ENCODE measurements around the gene HLCS.

Gene HLCS

GRCh38 chr21:36766511-36766910 lies 200.0 kb downstream of the HLCS start:
- no peak for DNase-seq

- DNase-seq, result no peak
These were observed 201.2 kb downstream of the HLCS start for GRCh38 chr21:36765229-36765628.

GRCh38 chr21:36763305-36763704 lies 203.2 kb downstream of the HLCS start:
- DNase-seq, result no peak

GRCh38 chr21:36762642-36763041 lies 203.8 kb downstream of the HLCS start:
- DNase-seq, result no peak

- no peak for DNase-seq
These were observed 204.8 kb downstream of the HLCS start for GRCh38 chr21:36761685-36762084.

- DNase-seq, result no peak
These were observed 207.0 kb downstream of the HLCS start for GRCh38 chr21:36759348-36760083.

- no peak for DNase-seq
These were observed 209.3 kb downstream of the HLCS start for GRCh38 chr21:36757196-36757595.

GRCh38 chr21:36756527-36756926 lies 209.9 kb downstream of the HLCS start:
- DNase-seq, result no peak

- no peak for DNase-seq
These were observed 212.1 kb downstream of the HLCS start for GRCh38 chr21:36754241-36754898.

- no peak for DNase-seq
These were observed 212.9 kb downstream of the HLCS start for GRCh38 chr21:36753556-36753955.

GRCh38 chr21:36751383-36751782 lies 215.1 kb downstream of the HLCS start:
- no peak for DNase-seq

- DNase-seq, result no peak
These were observed 215.9 kb downstream of the HLCS start for GRCh38 chr21:36750576-36750959.

- DNase-seq, result no peak
These were observed 216.4 kb downstream of the HLCS start for GRCh38 chr21:36749935-36750575.

- DNase-seq, result peak; percentile 62 to 64
These were observed 218.6 kb downstream of the HLCS start for GRCh38 chr21:36747815-36748383.

GRCh38 chr21:36747041-36747814 lies 219.2 kb downstream of the HLCS start:
- DNase-seq, result no peak

GRCh38 chr21:36745459-36745858 lies 221.0 kb downstream of the HLCS start:
- DNase-seq, result no peak

- DNase-seq, result no peak
These were observed 221.8 kb downstream of the HLCS start for GRCh38 chr21:36744560-36745231.

- DNase-seq, result no peak
These were observed 222.3 kb downstream of the HLCS start for GRCh38 chr21:36744190-36744559.

- DNase-seq, result no peak
These were observed 223.0 kb downstream of the HLCS start for GRCh38 chr21:36743446-36743845.

- no peak for DNase-seq
These were observed 223.5 kb downstream of the HLCS start for GRCh38 chr21:36743008-36743407.

- no peak for DNase-seq
These were observed 225.0 kb downstream of the HLCS start for GRCh38 chr21:36741506-36741905.

- DNase-seq, result no peak
These were observed 227.9 kb downstream of the HLCS start for GRCh38 chr21:36738489-36739126.

Measured in activated CD4-positive, alpha-beta T cell treated with anti-CD3 and anti-CD28 coated beads, Interleukin-2, amount 50 U/mL, for 48 hours (primary cell).